IMR-90 (cell line): ENCODE measurements around the gene FAM162A. TPM values are rescaled to one million over a fixed set of nuclear protein-coding genes. Genes with fewer than 3 reads are reported as not detected.
"Not testable (repeated sequence)": the region's sequence is repeated elsewhere in the genome, so short reads cannot be mapped to it uniquely, and the experiment has no call there.

Experiments
- ATAC-seq: fragments of 200-7000 bp; cut with Tn5 transposase; 2 replicates; pipeline ENCODE4 v1.9.1; 2020; ENCODE audit warnings: low read depth, mild to moderate bottlenecking, moderate library complexity
- BruUV-seq: library from RNA; stranded (reverse); fragments of 400-500 nt; replicated peaks from 2 replicates; lab custom pipeline; 2021; lab: Mats Ljungman, UMichigan
- CTCF ChIA-PET: fragments of 300-600 bp; formaldehyde crosslinking; extraction: SDS; loops from one replicate; lab custom pipeline; 2021; ENCODE audit warnings: antibody characterized with exemption; lab: Yijun Ruan, JAX
- POLR2A ChIA-PET: fragments of 300-600 bp; sonication (Branson Sonifier 250); formaldehyde crosslinking; loops from one replicate; lab custom pipeline; 2022; ENCODE audit warnings: antibody characterized with exemption; ENCODE audit not compliant: unreplicated experiment; lab: Charles Lee
- DNase-seq: peaks from one replicate; pipeline ENCODE4 v3.0.0; 2013
- H2AFZ ChIP-seq: replicated peaks from 2 replicates; pipeline ENCODE3; 2013; ENCODE audit warnings: low read length, mild to moderate bottlenecking; ENCODE audit not compliant: poor library complexity
- H2AK5ac ChIP-seq: 2 replicates; pipeline ENCODE4 v1.6.1; 2013; ENCODE audit warnings: low read depth, low read length, inconsistent platforms
- H2AK9ac ChIP-seq: replicated peaks from 2 replicates; pipeline ENCODE3; 2013; ENCODE audit warnings: mild to moderate bottlenecking, low read depth, low read length, moderate library complexity; ENCODE audit not compliant: poor library complexity
- H2BK120ac ChIP-seq: 2 replicates; pipeline ENCODE4 v1.6.1; 2013; ENCODE audit warnings: low read depth, low read length, inconsistent platforms
- H2BK15ac ChIP-seq: 3 replicates; pipeline ENCODE4 v1.6.1; 2013; ENCODE audit warnings: low read depth, low read length, inconsistent platforms
- H2BK20ac ChIP-seq: 2 replicates; pipeline ENCODE4 v1.6.1; 2013; ENCODE audit warnings: low read depth, mild to moderate bottlenecking, inconsistent platforms, low read length, moderate library complexity
- H2BK5ac ChIP-seq: 2 replicates; pipeline ENCODE4 v1.6.1; 2013; ENCODE audit warnings: mild to moderate bottlenecking, low read depth, low read length, inconsistent platforms; ENCODE audit not compliant: poor library complexity, severe bottlenecking
- H3K14ac ChIP-seq: replicated peaks from 2 replicates; pipeline ENCODE4 v1.6.1; 2013; ENCODE audit warnings: low read depth, low read length, inconsistent platforms
- H3K18ac ChIP-seq: 2 replicates; pipeline ENCODE4 v1.6.1; 2013; ENCODE audit warnings: low read depth, low read length, control low read depth
- H3K23ac ChIP-seq: 2 replicates; pipeline ENCODE4 v1.6.1; 2013; ENCODE audit warnings: low read depth, low read length, inconsistent platforms
- H3K27ac ChIP-seq: 2 replicates; pipeline ENCODE4 v1.5.1; 2013; ENCODE audit warnings: mild to moderate bottlenecking, control low read depth, low read length; ENCODE audit not compliant: insufficient read depth
- H3K27me3 ChIP-seq: 2 replicates; pipeline ENCODE4 v1.6.1; 2013; ENCODE audit warnings: low read length; ENCODE audit not compliant: control insufficient read depth, insufficient read depth
- H3K36me3 ChIP-seq: 2 replicates; pipeline ENCODE4 v1.6.1; 2013; ENCODE audit warnings: low read length, mixed read lengths; ENCODE audit not compliant: control insufficient read depth, insufficient read depth
- H3K4ac ChIP-seq: 2 replicates; pipeline ENCODE4 v1.6.1; 2013; ENCODE audit warnings: low read depth, low read length, inconsistent platforms
- H3K4me1 ChIP-seq: 2 replicates; pipeline ENCODE4 v1.6.1; 2013; ENCODE audit warnings: low read length, mixed read lengths; ENCODE audit not compliant: control insufficient read depth, insufficient read depth
- H3K4me2 ChIP-seq: 2 replicates; pipeline ENCODE4 v1.6.1; 2013; ENCODE audit warnings: low read depth, mild to moderate bottlenecking, control low read depth, low read length, moderate library complexity
- H3K4me3 ChIP-seq: 2 replicates; pipeline ENCODE4 v1.5.1; 2013; ENCODE audit warnings: low read depth, mild to moderate bottlenecking, control low read depth, low read length, moderate library complexity; ENCODE audit not compliant: insufficient read depth
- H3K56ac ChIP-seq: 2 replicates; pipeline ENCODE4 v1.6.1; 2013; ENCODE audit warnings: low read length, inconsistent platforms; ENCODE audit not compliant: insufficient read depth; ENCODE audit errors: extremely low read depth
- H3K79me1 ChIP-seq, 2 experiments: 2 replicates each; pipeline ENCODE4 v1.6.1; 2013; ENCODE audit warnings: low read length in 2 of 2, inconsistent platforms in 1 of 2, low read depth in 1 of 2
- H3K9ac ChIP-seq: 2 replicates; pipeline ENCODE4 v1.6.1; 2013; ENCODE audit warnings: low read depth, low read length, control low read depth
- H3K9me1 ChIP-seq: 2 replicates; pipeline ENCODE4 v1.6.1; 2013; ENCODE audit warnings: low read length, inconsistent platforms; ENCODE audit not compliant: insufficient read depth
- H3K9me3 ChIP-seq: 2 replicates; pipeline ENCODE4 v1.6.1; 2013; ENCODE audit warnings: low read length; ENCODE audit not compliant: control insufficient read depth, insufficient read depth
- H4K20me1 ChIP-seq: 2 replicates; pipeline ENCODE4 v1.6.1; 2013; ENCODE audit warnings: low read length, inconsistent platforms; ENCODE audit not compliant: insufficient read depth
- H4K5ac ChIP-seq: 2 replicates; pipeline ENCODE4 v1.6.1; 2013; ENCODE audit warnings: mild to moderate bottlenecking, low read depth, low read length, control low read depth
- H4K8ac ChIP-seq, 2 experiments: 2 replicates each; pipeline ENCODE4 v1.6.1; 2013; ENCODE audit warnings: low read depth in 2 of 2, low read length in 2 of 2, control low read depth in 1 of 2, inconsistent platforms in 1 of 2
- H4K91ac ChIP-seq: 2 replicates; pipeline ENCODE4 v1.6.1; 2013; ENCODE audit warnings: low read depth, low read length, inconsistent platforms; ENCODE audit not compliant: insufficient read depth
- WGBS, 2 experiments: methylation state at CpG; one replicate each; pipeline versions ENCODE4 v1.1.5 to v1.1.7; 2013; ENCODE audit warnings: missing lambda C conversion rate in 2 of 2; ENCODE audit not compliant: insufficient read length in 1 of 2; ENCODE audit errors: extremely low coverage in 2 of 2; 5-methylcytosine and 5-hydroxymethylcytosine counted together
- dilution Hi-C: fragments of 300-500 bp; cut with HindIII; formaldehyde crosslinking; loops from one replicate; pipeline ENCODE4 v1.14.3; 2018; ENCODE audit warnings: low sequenced_read_pairs; ENCODE audit not compliant: unreplicated experiment
- in situ Hi-C: fragments of 300-500 bp; cut with MboI; formaldehyde crosslinking; loops from 3 replicates; pipeline ENCODE4 v1.14.3; 2019; ENCODE audit warnings: low sequenced_read_pairs, inconsistent platforms, mixed read lengths
- intact Hi-C: fragments of 100-400 bp; cut with micrococcal nuclease; formaldehyde crosslinking; loops from 2 replicates; pipeline ENCODE4 v1.10.0; 2022
- polyA plus RNA-seq, 3 experiments: library from polyadenylated mRNA; depleted of rRNA; stranded (reverse); fragments of >200 nt; gene quantifications; 2 replicates each; pipeline ENCODE4 v1.2.3, GENCODE V29; 2012; ENCODE audit warnings: low replicate concordance in 1 of 3
- total RNA-seq: library from RNA; depleted of rRNA; stranded (reverse); fragments of >200 nt; gene quantifications from 2 replicates; pipeline ENCODE4 v1.2.3, GENCODE V29; 2012

Gene FAM162A
- total and polyA plus RNA-seq, 2 of the 4 experiments (the other 2 are of a cell fraction): 33.9 to 66.8 TPM

GRCh38 chr3:122448218-122448617 lies 64.2 kb downstream of the FAM162A start:
- in situ Hi-C loops, POLR2A ChIA-PET, H2BK120ac ChIP-seq, ATAC-seq, H3K56ac ChIP-seq, intact Hi-C loops, CTCF ChIA-PET, H3K9me1 ChIP-seq, H2AK5ac ChIP-seq, H2BK20ac ChIP-seq, H2BK15ac ChIP-seq, H4K20me1 ChIP-seq, H3K27ac ChIP-seq, H3K4ac ChIP-seq, BruUV-seq, H3K23ac ChIP-seq, DNase-seq, H3K9me3 ChIP-seq, H3K4me1 ChIP-seq, H3K18ac ChIP-seq, H3K14ac ChIP-seq, H2AFZ ChIP-seq, H3K27me3 ChIP-seq, dilution Hi-C loops, H3K4me3 ChIP-seq, H4K91ac ChIP-seq, H3K9ac ChIP-seq, H3K79me1 ChIP-seq, H2BK5ac ChIP-seq, H3K4me2 ChIP-seq, H4K5ac ChIP-seq, H2AK9ac ChIP-seq, H4K8ac ChIP-seq: not testable (repeated sequence)
- WGBS, 2 experiments: no CpG with 5 or more reads among the region's 6 CpGs
- peaks cover 31% of the 10 kb centered on the region for H3K36me3 ChIP-seq
